Neural cell (in vitro differentiated cells): ENCODE results near the gene PUS7. TPM values are rescaled to one million over a fixed set of nuclear protein-coding genes. Genes with fewer than 3 reads are reported as not detected.

Experiments used
- H2AFZ ChIP-seq: fragments of 200-600, 300-800 bp; sonication (generic), shearing (Covaris generic); 2 replicates; pipeline ENCODE4 v1.6.0; 2014; ENCODE audit warnings: low read depth, mild to moderate bottlenecking, antibody characterized with exemption, low read length, moderate library complexity
- H3F3A ChIP-seq: fragments of 200-600 bp; shearing (Covaris generic); 2 replicates; pipeline ENCODE4 v1.6.1; 2016; ENCODE audit warnings: mild to moderate bottlenecking, moderate library complexity, mixed read lengths, antibody characterized with exemption, low read length; ENCODE audit not compliant: insufficient read depth, poor library complexity, severe bottlenecking
- H3K27ac ChIP-seq: fragments of 200-600, 300-800 bp; sonication (generic), shearing (Covaris generic); 2 replicates; pipeline ENCODE4 v1.5.1; 2014; ENCODE audit warnings: mild to moderate bottlenecking, low read length, moderate library complexity
- H3K27me3 ChIP-seq: fragments of 300-800, 200-600 bp; sonication (generic), shearing (Covaris generic); 2 replicates; pipeline ENCODE4 v1.6.0; 2014; ENCODE audit warnings: mild to moderate bottlenecking, low read depth, low read length, moderate library complexity; ENCODE audit not compliant: insufficient read depth
- H3K36me3 ChIP-seq: fragments of 300-800, 200-600 bp; sonication (generic), shearing (Covaris generic); 2 replicates; pipeline ENCODE4 v1.5.1; 2014; ENCODE audit warnings: mild to moderate bottlenecking, antibody characterized with exemption, low read length, moderate library complexity; ENCODE audit not compliant: insufficient read depth
- H3K4me2 ChIP-seq: fragments of 300-800, 200-600 bp; sonication (generic), shearing (Covaris generic); 2 replicates; pipeline ENCODE4 v1.6.0; 2014; ENCODE audit warnings: mild to moderate bottlenecking, low read length
- H3K4me3 ChIP-seq: fragments of 300-800, 200-600 bp; sonication (generic), shearing (Covaris generic); 2 replicates; pipeline ENCODE4 v1.5.1; 2014; ENCODE audit warnings: mild to moderate bottlenecking, low read length, moderate library complexity
- H3K79me2 ChIP-seq: fragments of 200-600 bp; shearing (Covaris generic); replicated peaks from 2 replicates; pipeline ENCODE4 v1.6.0; 2014; ENCODE audit warnings: mild to moderate bottlenecking, low read length, moderate library complexity; ENCODE audit not compliant: insufficient read depth
- H3K9ac ChIP-seq: fragments of 300-800, 200-600 bp; sonication (generic), shearing (Covaris generic); 2 replicates; pipeline ENCODE4 v1.6.1; 2016; ENCODE audit warnings: mild to moderate bottlenecking, low read length, mixed read lengths
- H3K9me2 ChIP-seq: fragments of 200-600 bp; shearing (Covaris generic); 2 replicates; pipeline ENCODE4 v1.6.1; 2016; ENCODE audit warnings: mild to moderate bottlenecking, low read length, mixed read lengths; ENCODE audit not compliant: insufficient read depth
- H3K9me3 ChIP-seq: fragments of 200-600, 300-800 bp; sonication (generic), shearing (Covaris generic); 2 replicates; pipeline ENCODE4 v1.6.1; 2016; ENCODE audit warnings: mild to moderate bottlenecking, mixed run types, low read length, moderate library complexity, mixed read lengths
- H4K20me1 ChIP-seq: fragments of 200-600 bp; shearing (Covaris generic); 2 replicates; pipeline ENCODE4 v1.6.1; 2016; ENCODE audit warnings: mild to moderate bottlenecking, mixed run types; ENCODE audit not compliant: insufficient read depth
- EP300 ChIP-seq: fragments of 450-650 bp; conservative IDR thresholded peaks from 2 replicates; pipeline ENCODE4 v1.6.1; 2014; ENCODE audit warnings: antibody characterized with exemption, mild to moderate bottlenecking, moderate library complexity; ENCODE audit not compliant: poor library complexity, severe bottlenecking
- EZH2 ChIP-seq: fragments of 200-600, 300-800 bp; shearing (Covaris generic), sonication (generic); IDR thresholded peaks from 2 replicates; pipeline ENCODE4 v1.6.1; 2014; ENCODE audit warnings: antibody characterized with exemption, low read length, borderline replicate concordance, mild to moderate bottlenecking; ENCODE audit not compliant: insufficient read depth, poor library complexity, severe bottlenecking
- MXI1 ChIP-seq: fragments of 450-650 bp; conservative IDR thresholded peaks from 2 replicates; pipeline ENCODE4 v1.6.1; 2014; ENCODE audit warnings: antibody characterized with exemption, mild to moderate bottlenecking; ENCODE audit not compliant: poor library complexity, severe bottlenecking
- POLR2AphosphoS5 ChIP-seq: IDR thresholded peaks from 2 replicates; pipeline ENCODE4 v1.6.1; 2012
- RAD21 ChIP-seq: fragments of 450-650 bp; conservative IDR thresholded peaks from 2 replicates; pipeline ENCODE4 v1.6.1; 2014; ENCODE audit warnings: antibody characterized with exemption, mild to moderate bottlenecking, moderate library complexity
- SMC3 ChIP-seq: fragments of 450-650 bp; conservative IDR thresholded peaks from 2 replicates; pipeline ENCODE4 v1.6.1; 2014; ENCODE audit warnings: antibody characterized with exemption, mild to moderate bottlenecking, moderate library complexity; ENCODE audit not compliant: poor library complexity
- TAF1 ChIP-seq: IDR thresholded peaks from 2 replicates; pipeline ENCODE4 v1.6.1; 2012; ENCODE audit warnings: low read depth
- polyA plus RNA-seq: library from polyadenylated mRNA; depleted of rRNA; stranded (reverse); fragments of >200 nt; gene quantifications from 2 replicates; pipeline ENCODE4 v1.2.3, GENCODE V29; 2014
- TF ChIP-seq, protein P1 (sequence below): fragments of 450-650 bp; IDR thresholded peaks from 2 replicates; pipeline ENCODE4 v1.5.1; 2014; ENCODE audit warnings: antibody characterized with exemption, mild to moderate bottlenecking, moderate library complexity; ENCODE audit not compliant: poor library complexity, severe bottlenecking
- TF ChIP-seq, protein P2 (sequence below): IDR thresholded peaks from 2 replicates; pipeline ENCODE4 v1.6.1; 2012; ENCODE audit warnings: borderline replicate concordance

The PUS7 gene
- polyA plus RNA-seq, 1 donor from 2014 or later, result 7.5 TPM

DNA sequence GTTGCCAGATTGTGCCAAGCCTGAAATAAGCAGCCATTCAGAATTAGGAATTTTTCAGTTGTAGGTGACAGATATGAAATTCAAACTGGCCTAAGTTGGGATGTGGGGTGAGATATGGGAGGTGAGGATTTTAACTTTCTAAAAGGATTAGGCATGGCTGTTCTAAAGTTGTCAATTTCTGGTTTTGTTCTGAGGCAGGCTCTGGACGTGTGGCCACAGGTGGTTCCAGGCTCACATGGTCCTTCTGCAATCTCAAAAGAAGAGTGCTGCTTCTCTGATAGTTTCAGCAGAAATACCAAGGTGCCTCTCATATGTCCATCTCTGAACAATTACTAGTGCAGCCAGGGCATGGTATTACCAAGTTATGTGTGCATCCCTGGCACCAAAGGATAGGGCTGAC is 37.9 kb upstream of the PUS7 start:
- Histone ChIP-seq H4K20me1 (no peaks in the 10 kb centered on the region), H3K9me2 (no peaks in the 10 kb centered on the region), H3K36me3 (no peaks in the 10 kb centered on the region), H3K4me3 (no peak overlapping the region), H3K9ac (no peak overlapping the region), H3K9me3 (no peaks in the 10 kb centered on the region), H2AFZ (no peak overlapping the region), H3K4me2 (no peak overlapping the region), H3F3A (no peaks in the 10 kb centered on the region), H3K27ac (no peak overlapping the region), H3K27me3 (no peaks in the 10 kb centered on the region), H3K79me2 (no peaks in the 10 kb centered on the region)
- TF ChIP-seq EZH2 (no peak), MXI1 (no peak), TAF1 (no peak), EP300 (no peak), POLR2AphosphoS5 (no peak), RAD21 (no peak), SMC3 (no peak)
- TF ChIP-seq, protein P1, sequence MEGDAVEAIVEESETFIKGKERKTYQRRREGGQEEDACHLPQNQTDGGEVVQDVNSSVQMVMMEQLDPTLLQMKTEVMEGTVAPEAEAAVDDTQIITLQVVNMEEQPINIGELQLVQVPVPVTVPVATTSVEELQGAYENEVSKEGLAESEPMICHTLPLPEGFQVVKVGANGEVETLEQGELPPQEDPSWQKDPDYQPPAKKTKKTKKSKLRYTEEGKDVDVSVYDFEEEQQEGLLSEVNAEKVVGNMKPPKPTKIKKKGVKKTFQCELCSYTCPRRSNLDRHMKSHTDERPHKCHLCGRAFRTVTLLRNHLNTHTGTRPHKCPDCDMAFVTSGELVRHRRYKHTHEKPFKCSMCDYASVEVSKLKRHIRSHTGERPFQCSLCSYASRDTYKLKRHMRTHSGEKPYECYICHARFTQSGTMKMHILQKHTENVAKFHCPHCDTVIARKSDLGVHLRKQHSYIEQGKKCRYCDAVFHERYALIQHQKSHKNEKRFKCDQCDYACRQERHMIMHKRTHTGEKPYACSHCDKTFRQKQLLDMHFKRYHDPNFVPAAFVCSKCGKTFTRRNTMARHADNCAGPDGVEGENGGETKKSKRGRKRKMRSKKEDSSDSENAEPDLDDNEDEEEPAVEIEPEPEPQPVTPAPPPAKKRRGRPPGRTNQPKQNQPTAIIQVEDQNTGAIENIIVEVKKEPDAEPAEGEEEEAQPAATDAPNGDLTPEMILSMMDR, result no peak
- TF ChIP-seq, protein P2, sequence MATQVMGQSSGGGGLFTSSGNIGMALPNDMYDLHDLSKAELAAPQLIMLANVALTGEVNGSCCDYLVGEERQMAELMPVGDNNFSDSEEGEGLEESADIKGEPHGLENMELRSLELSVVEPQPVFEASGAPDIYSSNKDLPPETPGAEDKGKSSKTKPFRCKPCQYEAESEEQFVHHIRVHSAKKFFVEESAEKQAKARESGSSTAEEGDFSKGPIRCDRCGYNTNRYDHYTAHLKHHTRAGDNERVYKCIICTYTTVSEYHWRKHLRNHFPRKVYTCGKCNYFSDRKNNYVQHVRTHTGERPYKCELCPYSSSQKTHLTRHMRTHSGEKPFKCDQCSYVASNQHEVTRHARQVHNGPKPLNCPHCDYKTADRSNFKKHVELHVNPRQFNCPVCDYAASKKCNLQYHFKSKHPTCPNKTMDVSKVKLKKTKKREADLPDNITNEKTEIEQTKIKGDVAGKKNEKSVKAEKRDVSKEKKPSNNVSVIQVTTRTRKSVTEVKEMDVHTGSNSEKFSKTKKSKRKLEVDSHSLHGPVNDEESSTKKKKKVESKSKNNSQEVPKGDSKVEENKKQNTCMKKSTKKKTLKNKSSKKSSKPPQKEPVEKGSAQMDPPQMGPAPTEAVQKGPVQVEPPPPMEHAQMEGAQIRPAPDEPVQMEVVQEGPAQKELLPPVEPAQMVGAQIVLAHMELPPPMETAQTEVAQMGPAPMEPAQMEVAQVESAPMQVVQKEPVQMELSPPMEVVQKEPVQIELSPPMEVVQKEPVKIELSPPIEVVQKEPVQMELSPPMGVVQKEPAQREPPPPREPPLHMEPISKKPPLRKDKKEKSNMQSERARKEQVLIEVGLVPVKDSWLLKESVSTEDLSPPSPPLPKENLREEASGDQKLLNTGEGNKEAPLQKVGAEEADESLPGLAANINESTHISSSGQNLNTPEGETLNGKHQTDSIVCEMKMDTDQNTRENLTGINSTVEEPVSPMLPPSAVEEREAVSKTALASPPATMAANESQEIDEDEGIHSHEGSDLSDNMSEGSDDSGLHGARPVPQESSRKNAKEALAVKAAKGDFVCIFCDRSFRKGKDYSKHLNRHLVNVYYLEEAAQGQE, result no peak

DNA sequence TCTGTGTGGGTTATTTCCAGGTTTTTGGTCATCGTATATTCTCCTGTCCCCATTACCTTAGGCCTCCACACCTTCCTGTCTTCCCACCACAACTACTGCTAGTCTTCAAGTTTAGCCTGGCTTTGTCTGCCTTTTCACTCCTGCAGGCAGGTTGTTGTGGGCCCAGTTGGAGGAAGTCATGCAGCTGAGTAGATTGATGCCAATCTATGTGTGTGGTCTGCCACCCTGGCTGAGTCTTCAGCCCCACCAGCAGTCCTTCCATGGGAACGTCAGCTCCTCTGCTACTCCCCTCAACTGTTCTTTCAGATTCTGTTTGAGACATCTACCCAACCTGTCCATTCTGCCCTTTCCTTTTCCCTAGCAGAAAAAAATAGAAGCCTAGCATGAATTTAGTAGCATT is 16.3 kb upstream of the PUS7 start:
- TF ChIP-seq MXI1, result no peak
- TF ChIP-seq TAF1, result no peak
- TF ChIP-seq, protein P1, result no peak
- TF ChIP-seq EP300, result no peak
- TF ChIP-seq EZH2, result no peak
- TF ChIP-seq RAD21, result no peak
- no peak for TF ChIP-seq POLR2AphosphoS5
- no peak for TF ChIP-seq SMC3
- TF ChIP-seq, protein P2, result no peak
- Histone ChIP-seq H3K36me3 (no peaks in the 10 kb centered on the region), H4K20me1 (no peaks in the 10 kb centered on the region), H3K9ac (no peak overlapping the region), H3K9me2 (no peaks in the 10 kb centered on the region), H3K27me3 (no peaks in the 10 kb centered on the region), H3F3A (no peaks in the 10 kb centered on the region), H3K4me2 (no peak overlapping the region), H3K27ac (no peak overlapping the region), H3K9me3 (no peaks in the 10 kb centered on the region), H2AFZ (no peak overlapping the region), H3K79me2 (peaks cover 7% of the 10 kb centered on the region), H3K4me3 (no peak overlapping the region)
